EL (cell line): ENCODE data around the gene PRSS36.
A peak's percentile ranks its signal among the peaks of the same experiment; 100 is the strongest.
"Not testable (repeated sequence)": the region's sequence is repeated elsewhere in the genome, so short reads cannot be mapped to it uniquely, and the experiment has no call there.

Experiments
- DNase-seq: peaks from one replicate; pipeline ENCODE4 v3.0.0-alpha.2; 2016

The PRSS36 gene

DNA sequence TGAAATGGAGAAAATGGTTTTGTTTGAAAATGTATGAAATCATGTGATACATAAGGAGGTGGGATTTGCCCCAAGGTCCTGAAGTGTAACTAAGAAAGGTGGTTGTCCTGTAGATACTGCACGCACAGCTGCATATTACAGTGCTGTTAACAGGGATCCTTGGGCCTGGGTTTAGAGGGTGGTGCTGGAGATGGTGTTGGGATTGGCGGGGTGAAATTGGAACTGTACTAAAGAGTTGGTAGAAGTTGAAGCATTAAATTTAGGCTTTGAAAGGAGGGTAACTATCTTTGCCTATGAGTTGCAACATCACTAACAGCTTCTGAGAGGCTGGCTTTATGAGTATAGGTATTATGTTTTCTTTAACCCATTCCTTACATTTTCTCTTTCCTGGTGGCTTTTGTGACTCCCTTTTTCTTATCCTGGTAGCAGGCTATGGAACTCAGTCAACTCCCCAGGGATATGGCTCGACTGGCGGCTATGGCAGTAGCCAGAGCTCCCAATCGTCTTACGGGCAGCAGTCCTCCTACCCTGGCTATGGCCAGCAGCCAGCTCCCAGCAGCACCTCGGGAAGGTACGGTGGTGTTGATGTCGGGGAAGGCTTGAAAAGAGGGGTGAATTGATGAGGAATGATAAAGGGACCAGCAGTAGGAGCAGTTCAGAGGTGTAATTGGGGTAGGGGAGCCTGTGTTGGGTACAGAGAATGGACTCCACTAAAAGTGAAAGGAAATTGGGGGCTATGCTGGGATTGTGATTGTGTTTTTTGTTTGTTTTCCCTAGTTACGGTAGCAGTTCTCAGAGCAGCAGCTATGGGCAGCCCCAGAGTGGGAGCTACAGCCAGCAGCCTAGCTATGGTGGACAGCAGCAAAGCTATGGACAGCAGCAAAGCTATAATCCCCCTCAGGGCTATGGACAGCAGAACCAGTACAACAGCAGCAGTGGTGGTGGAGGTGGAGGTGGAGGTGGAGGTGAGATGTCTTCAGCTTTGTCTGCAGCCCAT, 33.9 kb upstream of the PRSS36 start:
- DNase-seq, result no peak

- no peak for DNase-seq
Measured at GRCh38 chr16:31182391-31182790, 32.5 kb upstream of the PRSS36 start.

DNA sequence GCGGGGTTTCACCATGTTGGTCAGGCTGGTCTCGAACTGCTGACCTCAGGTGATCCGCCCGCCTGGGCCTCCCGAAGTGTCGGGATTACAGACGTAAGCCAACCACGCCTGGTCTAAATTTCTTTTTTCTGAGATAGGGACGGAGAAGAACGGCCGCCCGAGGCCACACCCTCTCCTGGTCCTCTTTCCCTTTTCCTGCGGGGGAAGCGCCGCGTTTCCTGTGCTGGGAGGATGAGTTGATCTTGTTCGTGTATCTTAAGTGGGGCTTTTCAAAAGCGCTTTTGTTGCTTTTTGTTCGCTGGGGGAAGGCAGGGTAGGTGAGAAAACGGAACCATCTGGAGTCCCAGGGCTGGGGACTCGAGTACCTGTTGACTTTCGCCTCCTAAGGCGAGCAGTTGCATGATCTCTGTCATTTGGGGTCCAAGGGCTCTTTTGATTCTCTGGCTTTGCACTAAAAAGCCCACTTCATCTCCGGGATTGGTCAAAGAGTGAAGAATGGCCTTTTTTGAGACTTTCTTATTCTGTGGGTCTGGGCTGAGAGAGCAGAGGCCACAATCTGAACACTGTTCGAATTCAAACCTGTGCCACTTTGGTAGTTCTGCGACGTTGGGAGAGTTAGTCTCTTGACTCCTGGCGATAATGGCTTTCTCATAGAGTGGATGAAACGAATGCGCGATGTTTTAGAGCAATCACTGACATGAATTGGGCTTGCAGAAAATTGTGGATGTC, 31.4 kb upstream of the PRSS36 start:
- peak; percentile 54 for DNase-seq

- DNase-seq, result peak; percentile 84
Measured at GRCh38 chr16:31179747-31180459, 30.0 kb upstream of the PRSS36 start, which contains the start of gene FUS. FUS (plus strand) TSS chr16:31180139; CDS start chr16:31180215, 76 bp downstream.

DNA sequence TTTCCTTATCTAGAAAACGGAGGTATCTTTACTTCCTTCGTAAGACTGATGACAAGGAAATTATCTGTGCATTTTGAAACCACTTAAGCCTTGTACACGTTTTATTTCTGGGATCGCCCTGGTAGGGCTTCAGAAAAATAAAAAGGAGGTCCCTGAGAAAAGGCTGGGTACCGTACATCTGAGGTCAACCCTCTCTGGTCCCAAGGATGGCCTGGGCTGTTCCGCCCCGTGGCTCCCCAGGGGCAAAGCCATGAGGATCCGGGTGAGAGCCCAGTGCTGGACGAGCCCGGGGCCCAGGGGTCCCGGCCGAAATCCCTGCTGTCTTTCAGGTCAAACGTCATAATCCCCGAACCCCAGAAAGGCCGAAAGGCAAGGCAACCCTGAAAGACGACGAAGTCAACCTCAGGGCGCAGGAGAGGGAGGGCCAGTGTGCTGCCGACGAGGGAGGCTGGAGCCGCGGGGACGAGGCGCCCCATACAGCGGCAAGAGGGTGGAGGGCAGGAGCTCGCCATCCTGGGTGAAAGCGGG, 29.4 kb upstream of the PRSS36 start:
- DNase-seq, result no peak

- peak; percentile 53 for DNase-seq
Measured at GRCh38 chr16:31177136-31177535, 27.3 kb upstream of the PRSS36 start.

DNA sequence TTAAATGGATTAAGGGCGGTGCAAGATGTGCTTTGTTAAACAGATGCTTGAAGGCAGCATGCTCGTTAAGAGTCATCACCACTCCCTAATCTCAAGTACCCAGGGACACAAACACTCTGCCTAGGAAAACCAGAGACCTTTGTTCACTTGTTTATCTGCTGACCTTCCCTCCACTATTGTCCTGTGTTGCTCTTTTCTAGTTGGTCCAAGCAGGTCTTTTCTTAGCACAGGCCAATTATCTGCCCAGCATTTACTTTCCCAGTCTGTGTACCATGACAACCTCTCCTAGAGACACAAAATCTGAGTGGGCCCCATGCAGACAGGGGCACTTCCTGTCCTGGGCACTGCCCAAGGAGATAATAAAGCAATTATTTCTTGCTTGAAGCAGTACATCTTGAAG, 20.2 kb upstream of the PRSS36 start:
- DNase-seq, result not testable (repeated sequence)

DNA sequence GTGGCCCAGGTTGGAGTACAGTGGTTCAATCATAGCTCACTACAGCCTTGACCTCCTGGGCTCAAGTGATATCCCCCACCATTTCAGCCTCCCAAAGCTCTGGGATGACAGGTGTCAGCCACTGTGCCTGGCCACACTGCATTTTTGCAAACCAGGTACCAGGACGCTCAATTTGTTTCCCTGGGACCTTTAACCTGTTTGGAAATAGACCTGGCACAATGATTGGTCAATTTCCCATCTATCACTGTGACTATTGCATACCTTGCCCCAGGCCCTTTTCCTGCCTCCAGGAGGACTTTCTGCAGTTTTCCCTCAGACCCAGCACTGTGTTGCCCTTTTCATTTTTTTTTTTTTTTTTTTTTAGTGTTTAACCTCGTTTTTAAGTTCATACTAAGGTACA, 19.0 kb upstream of the PRSS36 start:
- no peak for DNase-seq

DNA sequence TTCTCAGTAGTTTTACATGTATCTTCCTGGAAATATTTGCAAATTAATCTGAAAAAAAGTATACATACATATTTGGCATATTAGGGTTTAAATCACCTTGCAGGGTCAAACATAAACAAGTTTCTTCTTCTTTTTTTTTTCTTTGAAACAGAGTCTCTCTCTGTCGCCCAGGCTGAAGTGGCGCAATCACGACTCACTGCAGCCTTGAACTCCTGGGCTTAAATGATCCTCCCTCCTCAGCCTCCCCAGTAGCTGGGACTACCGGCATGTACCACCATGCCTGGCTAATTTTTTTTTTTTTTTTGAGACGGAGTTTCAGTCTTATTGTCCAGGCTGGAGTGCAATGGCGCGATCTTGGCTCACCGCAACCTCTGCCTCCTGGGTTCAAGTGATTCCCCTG, 17.4 kb upstream of the PRSS36 start:
- DNase-seq, result no peak

GRCh38 chr16:31157136-31157535, 7.3 kb upstream of the PRSS36 start:
- no peak for DNase-seq

DNA sequence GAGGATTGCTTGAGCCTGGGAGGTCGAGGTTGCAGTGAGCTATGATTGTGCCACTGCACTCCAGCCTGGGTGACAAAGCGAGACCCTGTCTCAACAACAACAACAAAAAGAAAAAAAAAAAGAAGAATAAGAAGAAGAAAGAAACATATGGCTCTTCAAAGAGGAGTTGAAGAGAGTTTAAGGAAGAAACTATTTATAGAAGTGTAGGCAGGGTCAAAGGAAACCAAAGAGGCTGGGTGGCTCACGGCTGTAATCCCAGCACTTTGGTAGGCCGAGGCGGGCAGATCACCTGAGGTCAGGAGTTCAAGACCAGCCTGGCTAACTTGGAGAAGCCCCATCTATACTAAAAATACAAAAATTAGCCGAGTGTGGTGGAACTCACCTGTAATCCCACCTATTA, 1.1 kb upstream of the PRSS36 start:
- not testable (repeated sequence) for DNase-seq

- DNase-seq, result no peak
Measured at GRCh38 chr16:31149332-31149731, 534 bp downstream of the PRSS36 start.

GRCh38 chr16:31148896-31149295, 970 bp downstream of the PRSS36 start:
- DNase-seq, result no peak

DNA sequence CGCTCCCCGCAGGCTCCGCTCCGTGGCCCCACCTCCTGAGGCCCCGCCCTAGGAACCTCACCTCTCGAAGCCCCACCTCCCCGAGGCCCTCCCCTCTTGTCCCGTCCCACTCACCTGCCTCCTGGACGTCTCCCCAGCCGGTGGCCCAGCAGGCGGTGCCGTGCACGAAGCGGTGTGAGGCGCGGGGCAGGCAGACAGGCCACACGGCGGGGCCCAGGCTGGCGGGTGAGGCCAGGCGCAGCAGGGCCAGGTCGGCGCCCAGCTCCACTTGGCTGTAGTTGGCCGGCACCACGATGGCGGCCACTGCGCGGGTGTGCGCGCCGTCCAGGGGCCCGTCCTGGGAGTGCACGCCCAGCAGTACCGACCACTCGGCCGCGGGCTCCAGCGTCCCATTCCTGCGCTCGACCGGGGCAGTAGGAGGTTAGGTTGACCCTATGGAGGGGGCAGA, 1.6 kb downstream of the PRSS36 start:
- DNase-seq, result no peak

DNA sequence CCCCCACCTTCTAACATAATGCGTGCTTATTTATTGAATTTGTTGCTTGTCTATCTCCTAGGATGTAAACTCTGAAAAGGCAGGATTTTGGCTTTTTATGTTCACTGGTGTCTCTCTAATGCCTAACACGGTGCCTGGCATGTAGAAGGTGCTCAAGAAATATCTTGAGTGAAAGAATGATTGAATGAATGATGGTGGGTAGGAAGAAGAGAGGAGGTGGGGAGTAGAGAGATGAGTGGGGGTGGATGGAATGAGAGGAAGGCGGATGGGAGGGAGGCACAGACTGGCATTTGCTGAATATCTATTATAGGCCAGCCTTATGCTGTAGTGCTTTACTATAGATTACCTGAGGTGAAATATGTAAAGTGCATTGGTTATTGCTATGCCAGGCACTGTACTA, 2.3 kb downstream of the PRSS36 start:
- DNase-seq, result no peak

DNA sequence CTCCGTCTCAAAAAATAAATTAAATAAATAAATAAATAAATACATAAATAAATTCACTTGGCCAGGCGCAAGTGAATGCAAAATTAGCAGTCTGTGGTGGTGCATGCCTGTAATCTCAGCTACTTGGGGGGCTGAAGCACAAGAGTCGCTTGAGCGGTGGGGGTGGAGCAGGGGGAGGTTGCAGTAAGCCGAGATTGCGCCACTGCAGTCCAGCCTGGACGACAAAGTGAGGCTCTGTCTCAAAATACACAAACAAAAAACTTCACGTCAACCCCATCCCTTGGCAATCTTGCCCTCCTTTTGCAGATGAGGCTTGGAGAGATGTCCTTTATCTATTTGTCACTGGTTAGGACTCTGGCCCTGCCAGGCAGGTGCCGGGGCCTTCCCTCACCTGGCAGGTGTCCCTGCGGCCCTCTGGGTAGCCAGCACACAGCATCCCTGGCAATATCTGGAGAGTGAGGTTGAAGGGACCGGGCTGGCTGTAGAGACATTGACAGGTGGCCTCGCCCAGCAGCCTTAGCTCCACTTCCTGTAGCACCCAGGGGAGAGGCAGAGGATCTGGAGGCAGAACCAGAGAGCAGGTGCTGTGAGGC, 4.4 kb downstream of the PRSS36 start:
- no peak for DNase-seq

DNA sequence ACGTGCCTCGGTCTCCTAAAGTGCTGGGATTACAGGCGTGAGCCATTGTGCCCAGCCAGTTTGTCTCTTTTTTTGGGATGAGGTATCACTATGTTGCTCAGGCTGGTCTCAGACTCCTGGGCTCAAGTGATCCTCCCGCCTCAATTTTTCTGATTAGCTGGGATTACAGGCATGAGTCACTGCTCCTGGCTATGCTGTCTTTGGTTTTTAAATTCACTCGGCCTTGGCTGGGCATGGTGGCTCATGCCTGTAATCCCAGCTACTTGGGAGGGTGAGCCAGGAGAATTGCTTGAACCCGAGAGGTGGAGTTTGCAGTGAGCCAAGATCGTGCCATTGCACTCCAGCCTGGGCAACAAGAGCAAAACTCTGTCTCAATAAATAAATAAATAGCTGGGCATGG, 5.4 kb downstream of the PRSS36 start:
- not testable (repeated sequence) for DNase-seq

GRCh38 chr16:31143694-31144148, 6.1 kb downstream of the PRSS36 start:
- no peak for DNase-seq

GRCh38 chr16:31143011-31143693, 6.7 kb downstream of the PRSS36 start:
- DNase-seq, result no peak

DNA sequence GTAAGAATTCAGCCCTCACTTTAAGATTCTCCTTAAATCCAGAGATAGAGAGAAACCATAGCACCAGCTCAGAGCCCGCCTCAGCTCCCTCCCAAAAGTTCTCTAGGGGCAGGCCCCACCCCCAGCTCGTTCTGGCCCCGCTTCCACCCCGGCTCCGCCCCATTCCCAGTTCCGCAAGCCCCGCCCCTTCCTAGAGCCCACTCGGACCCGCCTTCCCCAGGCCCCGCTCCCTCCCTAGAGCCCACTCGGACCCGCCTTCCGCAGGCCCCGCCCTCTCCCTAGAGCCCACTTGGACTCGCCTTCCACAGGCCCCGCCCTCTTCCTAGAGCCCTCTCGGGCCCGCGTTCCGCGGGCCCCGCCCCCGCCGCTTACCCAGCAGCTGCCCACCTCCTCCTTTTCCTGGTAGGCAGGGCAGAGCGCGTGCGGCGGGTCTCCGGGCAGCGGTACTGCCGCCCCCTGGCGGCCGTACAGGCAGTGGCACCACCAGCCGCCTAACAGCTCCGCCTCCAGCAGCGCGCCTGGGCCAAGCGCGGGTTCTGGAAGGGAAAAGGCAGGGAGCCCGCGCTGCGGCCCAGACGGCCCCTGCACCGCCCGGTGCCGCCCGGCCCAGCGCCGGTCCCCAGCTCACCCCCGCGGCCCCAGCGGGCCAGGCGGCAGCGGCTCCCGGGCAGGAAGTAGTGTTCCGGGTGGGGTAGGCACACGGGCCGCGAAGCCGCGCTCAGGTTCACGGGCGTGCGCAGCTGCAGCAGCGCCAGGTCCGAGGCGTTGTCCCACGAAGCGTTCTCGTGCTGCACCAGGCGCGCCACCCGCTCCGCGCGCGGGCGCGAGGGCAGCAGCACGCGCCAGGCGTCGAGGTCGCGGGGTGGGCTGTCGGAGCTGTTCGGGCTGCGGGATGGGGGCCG, 7.5 kb downstream of the PRSS36 start:
- peak; percentile 99 for DNase-seq
